PC-9 (cell line): ENCODE results near the gene SPAG17.

ENCODE experiments used
- EZH2 ChIP-seq: fragments of 200-600 bp; sonication (generic); IDR thresholded peaks from 2 replicates; pipeline ENCODE4 v1.8.0; 2017; ENCODE audit warnings: antibody characterized with exemption, low read depth
- TF ChIP-seq, protein P1 (sequence below): fragments of 200-600 bp; sonication (generic); conservative IDR thresholded peaks from 2 replicates; pipeline ENCODE4 v1.6.1; 2017; ENCODE audit warnings: mixed run types, antibody characterized with exemption, mild to moderate bottlenecking, moderate library complexity

- TF ChIP-seq, protein P1, sequence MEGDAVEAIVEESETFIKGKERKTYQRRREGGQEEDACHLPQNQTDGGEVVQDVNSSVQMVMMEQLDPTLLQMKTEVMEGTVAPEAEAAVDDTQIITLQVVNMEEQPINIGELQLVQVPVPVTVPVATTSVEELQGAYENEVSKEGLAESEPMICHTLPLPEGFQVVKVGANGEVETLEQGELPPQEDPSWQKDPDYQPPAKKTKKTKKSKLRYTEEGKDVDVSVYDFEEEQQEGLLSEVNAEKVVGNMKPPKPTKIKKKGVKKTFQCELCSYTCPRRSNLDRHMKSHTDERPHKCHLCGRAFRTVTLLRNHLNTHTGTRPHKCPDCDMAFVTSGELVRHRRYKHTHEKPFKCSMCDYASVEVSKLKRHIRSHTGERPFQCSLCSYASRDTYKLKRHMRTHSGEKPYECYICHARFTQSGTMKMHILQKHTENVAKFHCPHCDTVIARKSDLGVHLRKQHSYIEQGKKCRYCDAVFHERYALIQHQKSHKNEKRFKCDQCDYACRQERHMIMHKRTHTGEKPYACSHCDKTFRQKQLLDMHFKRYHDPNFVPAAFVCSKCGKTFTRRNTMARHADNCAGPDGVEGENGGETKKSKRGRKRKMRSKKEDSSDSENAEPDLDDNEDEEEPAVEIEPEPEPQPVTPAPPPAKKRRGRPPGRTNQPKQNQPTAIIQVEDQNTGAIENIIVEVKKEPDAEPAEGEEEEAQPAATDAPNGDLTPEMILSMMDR: no peak
- no peak for TF ChIP-seq EZH2
Observed at GRCh38 chr1:117985973-117986372, 199.1 kb downstream of the SPAG17 start.
